ENCODE results near the gene ASTN2. TPM values are rescaled to one million over a fixed set of nuclear protein-coding genes. Genes with fewer than 3 reads are reported as not detected.

The ASTN2 gene
- polyA plus RNA-seq, 2 of the 4 experiments (the other 2 are of a cell fraction), result 5.8 to 11.6 TPM

DNA sequence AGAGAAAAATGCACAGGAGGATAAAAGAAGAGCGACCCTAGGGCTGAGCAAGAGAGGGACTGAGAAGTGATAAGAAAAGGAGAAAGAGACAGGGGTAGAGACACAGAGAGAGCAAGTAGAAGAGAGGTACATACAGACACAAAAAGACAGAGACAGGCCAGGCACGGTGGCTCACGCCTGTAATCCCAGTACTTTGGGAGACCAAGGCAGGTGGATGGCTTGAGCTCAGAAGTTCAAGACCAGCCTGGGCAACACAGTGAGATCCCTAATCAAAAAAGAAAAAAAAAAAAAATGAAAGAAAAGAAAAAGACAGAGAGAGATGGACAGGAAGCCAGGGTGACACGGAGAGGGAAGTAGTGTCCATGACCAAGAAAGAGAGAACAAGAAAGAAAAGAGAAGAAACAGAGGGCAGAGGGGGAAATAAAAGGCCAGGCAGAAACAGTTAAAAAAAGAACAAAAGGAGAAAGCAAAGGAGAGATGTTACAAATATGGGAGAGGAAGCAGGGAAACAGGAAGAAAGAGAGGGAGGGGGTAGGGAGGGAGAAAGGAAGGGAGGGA lies 937.2 kb downstream of the ASTN2 start:
- ChIA-PET POLR2A (no interaction called here), CTCF (no interaction called here)
- H3K4me1 ChIP-seq, result no peaks in the 10 kb centered on the region
- no peak for ATAC-seq
- no peak for FAIRE-seq
- 94% methylated on average over 4 of the region's 4 CpGs for WGBS (ENCODE audit: missing lambda C conversion rate)
- TF ChIP-seq ZC3H11A (IDR thresholded peaks at IDR 0.05), result no peak
- TF ChIP-seq, protein P1, sequence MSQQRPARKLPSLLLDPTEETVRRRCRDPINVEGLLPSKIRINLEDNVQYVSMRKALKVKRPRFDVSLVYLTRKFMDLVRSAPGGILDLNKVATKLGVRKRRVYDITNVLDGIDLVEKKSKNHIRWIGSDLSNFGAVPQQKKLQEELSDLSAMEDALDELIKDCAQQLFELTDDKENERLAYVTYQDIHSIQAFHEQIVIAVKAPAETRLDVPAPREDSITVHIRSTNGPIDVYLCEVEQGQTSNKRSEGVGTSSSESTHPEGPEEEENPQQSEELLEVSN (IDR thresholded peaks at IDR 0.05; ENCODE audit: borderline replicate concordance, low read depth), result no peak
- TF ChIP-seq, protein P2, sequence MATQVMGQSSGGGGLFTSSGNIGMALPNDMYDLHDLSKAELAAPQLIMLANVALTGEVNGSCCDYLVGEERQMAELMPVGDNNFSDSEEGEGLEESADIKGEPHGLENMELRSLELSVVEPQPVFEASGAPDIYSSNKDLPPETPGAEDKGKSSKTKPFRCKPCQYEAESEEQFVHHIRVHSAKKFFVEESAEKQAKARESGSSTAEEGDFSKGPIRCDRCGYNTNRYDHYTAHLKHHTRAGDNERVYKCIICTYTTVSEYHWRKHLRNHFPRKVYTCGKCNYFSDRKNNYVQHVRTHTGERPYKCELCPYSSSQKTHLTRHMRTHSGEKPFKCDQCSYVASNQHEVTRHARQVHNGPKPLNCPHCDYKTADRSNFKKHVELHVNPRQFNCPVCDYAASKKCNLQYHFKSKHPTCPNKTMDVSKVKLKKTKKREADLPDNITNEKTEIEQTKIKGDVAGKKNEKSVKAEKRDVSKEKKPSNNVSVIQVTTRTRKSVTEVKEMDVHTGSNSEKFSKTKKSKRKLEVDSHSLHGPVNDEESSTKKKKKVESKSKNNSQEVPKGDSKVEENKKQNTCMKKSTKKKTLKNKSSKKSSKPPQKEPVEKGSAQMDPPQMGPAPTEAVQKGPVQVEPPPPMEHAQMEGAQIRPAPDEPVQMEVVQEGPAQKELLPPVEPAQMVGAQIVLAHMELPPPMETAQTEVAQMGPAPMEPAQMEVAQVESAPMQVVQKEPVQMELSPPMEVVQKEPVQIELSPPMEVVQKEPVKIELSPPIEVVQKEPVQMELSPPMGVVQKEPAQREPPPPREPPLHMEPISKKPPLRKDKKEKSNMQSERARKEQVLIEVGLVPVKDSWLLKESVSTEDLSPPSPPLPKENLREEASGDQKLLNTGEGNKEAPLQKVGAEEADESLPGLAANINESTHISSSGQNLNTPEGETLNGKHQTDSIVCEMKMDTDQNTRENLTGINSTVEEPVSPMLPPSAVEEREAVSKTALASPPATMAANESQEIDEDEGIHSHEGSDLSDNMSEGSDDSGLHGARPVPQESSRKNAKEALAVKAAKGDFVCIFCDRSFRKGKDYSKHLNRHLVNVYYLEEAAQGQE (IDR thresholded peaks at IDR 0.05), result no peak
- no peak overlapping the region for H3K4me3 ChIP-seq
- no peaks in the 10 kb centered on the region for H3K9me3 ChIP-seq
- H3K27ac ChIP-seq, result 0 out of 6 replicates have a peak overlapping the region, but pooled peaks of 1 of the 2 experiments have one; percentile 1
- DNase-seq (ENCODE audit: low read depth in 1 of 2, low spot score in 1 of 2), result no peak
- no peak overlapping the region for H3K4me2 ChIP-seq

DNA sequence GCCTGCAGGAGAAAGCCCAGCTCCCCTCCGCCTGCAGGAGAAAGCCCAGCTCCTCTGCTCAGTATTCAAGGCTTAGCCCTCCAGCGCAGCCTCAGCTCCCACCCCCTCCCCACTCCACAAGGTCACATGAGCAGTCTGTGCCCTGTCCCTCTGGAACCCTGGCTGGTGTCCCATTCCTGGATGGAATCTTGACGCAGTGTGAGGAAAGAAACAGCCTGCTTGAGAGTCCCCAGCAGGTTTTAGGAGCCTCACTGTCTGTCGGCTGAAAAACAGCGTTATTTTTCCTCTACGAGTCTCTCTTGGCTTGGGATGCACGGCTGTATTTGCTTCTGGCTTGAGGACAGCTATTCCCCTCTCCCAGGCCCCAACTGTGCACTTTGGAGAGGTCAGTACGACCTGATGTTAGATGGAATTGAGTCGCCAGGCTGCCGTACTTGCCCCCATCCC lies 937.9 kb downstream of the ASTN2 start:
- Histone ChIP-seq H3K27ac (peak overlapping the region in 1 of 2 experiments; percentile 25; a peak in 1 of 6 replicates), H3K4me3 (no peak overlapping the region), H3K4me1 (no peaks in the 10 kb centered on the region), H3K4me2 (no peak overlapping the region), H3K9me3 (no peaks in the 10 kb centered on the region)
- 96% methylated on average over 9 of the region's 10 CpGs for WGBS (ENCODE audit: missing lambda C conversion rate)
- ATAC-seq, result no peak
- CTCF ChIA-PET, result no interaction called here
- no peak for FAIRE-seq
- POLR2A ChIA-PET, result no interaction called here
- DNase-seq (ENCODE audit: low read depth in 1 of 2, low spot score in 1 of 2), result no peak
- TF ChIP-seq TP53 (CRISPR knock-in tag; IDR thresholded peaks at IDR 0.05) (no peak), HOXA7 (CRISPR knock-in tag; IDR thresholded peaks at IDR 0.05) (no peak), CBX2 (IDR thresholded peaks at IDR 0.05; ENCODE audit: borderline replicate concordance, low read depth) (no peak), ZSCAN20 (CRISPR knock-in tag; IDR thresholded peaks at IDR 0.05) (no peak), FOXS1 (CRISPR knock-in tag; IDR thresholded peaks at IDR 0.05) (no peak), RAD21 (conservative IDR thresholded peaks at IDR 0.05 in 1 of 2, IDR thresholded peaks at IDR 0.05 in 1 of 2) (no peak), HOXB13 (CRISPR knock-in tag; IDR thresholded peaks at IDR 0.05; ENCODE audit: low read depth) (no peak), NPAS2 (CRISPR knock-in tag; IDR thresholded peaks at IDR 0.05; ENCODE audit: borderline replicate concordance) (no peak), NFE2L2 (conservative IDR thresholded peaks at IDR 0.05; ENCODE audit: low read length) (no peak)

DNA sequence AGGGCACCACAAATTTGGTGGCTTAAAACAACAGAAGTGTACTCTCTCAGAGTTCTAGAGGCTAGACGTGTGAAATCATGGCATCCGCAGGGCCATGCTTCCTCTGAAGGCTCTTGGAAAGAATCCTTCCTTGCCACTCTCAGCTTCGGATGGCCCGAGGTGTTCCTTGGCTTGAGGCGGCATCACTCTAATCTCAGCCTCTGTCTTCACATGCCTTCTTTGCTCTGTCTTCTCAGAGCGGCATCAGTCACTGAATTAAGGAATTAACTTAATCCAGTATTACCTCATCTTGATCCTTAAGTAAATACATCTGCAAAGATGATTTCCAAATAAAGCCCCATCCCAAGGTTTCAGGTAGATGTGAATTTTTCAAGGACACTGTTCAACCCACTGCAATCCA lies 938.9 kb downstream of the ASTN2 start:
- FAIRE-seq (no peak), ATAC-seq (no peak), DNase-seq (ENCODE audit: low read depth in 1 of 2, low spot score in 1 of 2) (no peak)
- H3K4me2 ChIP-seq, result no peak overlapping the region
- TF ChIP-seq ESRRA (IDR thresholded peaks at IDR 0.05; ENCODE audit: borderline replicate concordance, low read length), result no peak
- ChIA-PET CTCF (interaction anchor here (1.0 to 1.4 kb wide), 3 partner anchors 10 to 96 kb away, joined by 3 to 4 read pairs (median 3); no protein-coding TSS in a partner anchor), POLR2A (no interaction called here)
- H3K27ac ChIP-seq, result no peak overlapping the region
- H3K9me3 ChIP-seq, result no peaks in the 10 kb centered on the region
- WGBS (ENCODE audit: missing lambda C conversion rate), result 94% methylated on average over 6 of the region's 6 CpGs
- 0 out of 3 replicates have a peak, but pooled peaks cover 4% of the 10 kb centered on the region for H3K4me1 ChIP-seq
- H3K4me3 ChIP-seq, result no peak overlapping the region

DNA sequence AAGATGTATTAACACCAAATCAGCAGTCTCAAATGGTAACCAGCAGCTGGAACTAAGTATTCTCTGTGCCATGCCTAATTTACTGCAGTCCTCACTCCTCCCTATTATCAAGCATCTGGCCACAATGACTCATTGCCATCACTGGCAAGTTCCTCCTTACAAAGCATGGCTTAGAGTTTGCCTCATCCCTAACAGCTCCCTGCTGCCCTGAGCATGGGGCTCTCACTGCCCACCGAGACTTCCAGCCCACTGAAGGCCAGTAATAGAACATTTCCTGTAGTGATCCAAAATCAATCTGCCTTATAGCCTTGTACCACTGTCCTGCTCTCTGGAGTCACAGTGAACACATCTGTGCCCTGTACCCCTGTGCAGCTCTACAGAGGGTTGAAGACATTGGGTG lies 939.7 kb downstream of the ASTN2 start:
- 67% methylated on average over 1 of the region's 1 CpG for WGBS (ENCODE audit: missing lambda C conversion rate)
- Histone ChIP-seq H3K27ac (no peak overlapping the region), H3K4me1 (0 out of 3 replicates have a peak, but pooled peaks cover 4% of the 10 kb centered on the region), H3K4me3 (no peak overlapping the region), H3K9me3 (no peaks in the 10 kb centered on the region), H3K4me2 (no peak overlapping the region)
- POLR2A ChIA-PET, result no interaction called here
- FAIRE-seq (no peak), DNase-seq (ENCODE audit: low read depth in 1 of 2, low spot score in 1 of 2) (no peak), ATAC-seq (no peak)
- CTCF ChIA-PET, result interaction anchor here (1.0 to 1.4 kb wide), 3 partner anchors 10 to 97 kb away, joined by 3 to 4 read pairs (median 3); no protein-coding TSS in a partner anchor
- TF ChIP-seq FOSB (CRISPR knock-in tag; IDR thresholded peaks at IDR 0.05) (no peak), JUNB (IDR thresholded peaks at IDR 0.05) (no peak), MAFK (IDR thresholded peaks at IDR 0.05; ENCODE audit: partially characterized antibody) (no peak), PHF8 (IDR thresholded peaks at IDR 0.05; ENCODE audit: borderline replicate concordance, low read depth) (no peak), HDAC2 (IDR thresholded peaks at IDR 0.05) (no peak), MAZ (IDR thresholded peaks at IDR 0.05; ENCODE audit: borderline replicate concordance, low read depth, low read length) (no peak), CHD4 (IDR thresholded peaks at IDR 0.05; ENCODE audit: borderline replicate concordance) (no peak), ZNF302 (CRISPR knock-in tag; IDR thresholded peaks at IDR 0.05) (no peak), HOXB13 (CRISPR knock-in tag; IDR thresholded peaks at IDR 0.05; ENCODE audit: low read depth) (no peak), TFCP2L1 (CRISPR knock-in tag; IDR thresholded peaks at IDR 0.05) (no peak)
- TF ChIP-seq, protein P3, sequence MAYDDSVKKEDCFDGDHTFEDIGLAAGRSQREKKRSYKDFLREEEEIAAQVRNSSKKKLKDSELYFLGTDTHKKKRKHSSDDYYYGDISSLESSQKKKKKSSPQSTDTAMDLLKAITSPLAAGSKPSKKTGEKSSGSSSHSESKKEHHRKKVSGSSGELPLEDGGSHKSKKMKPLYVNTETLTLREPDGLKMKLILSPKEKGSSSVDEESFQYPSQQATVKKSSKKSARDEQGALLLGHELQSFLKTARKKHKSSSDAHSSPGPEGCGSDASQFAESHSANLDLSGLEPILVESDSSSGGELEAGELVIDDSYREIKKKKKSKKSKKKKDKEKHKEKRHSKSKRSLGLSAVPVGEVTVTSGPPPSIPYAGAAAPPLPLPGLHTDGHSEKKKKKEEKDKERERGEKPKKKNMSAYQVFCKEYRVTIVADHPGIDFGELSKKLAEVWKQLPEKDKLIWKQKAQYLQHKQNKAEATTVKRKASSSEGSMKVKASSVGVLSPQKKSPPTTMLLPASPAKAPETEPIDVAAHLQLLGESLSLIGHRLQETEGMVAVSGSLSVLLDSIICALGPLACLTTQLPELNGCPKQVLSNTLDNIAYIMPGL (CRISPR knock-in tag; IDR thresholded peaks at IDR 0.05; ENCODE audit: borderline replicate concordance), result no peak
- TF ChIP-seq, protein P4, sequence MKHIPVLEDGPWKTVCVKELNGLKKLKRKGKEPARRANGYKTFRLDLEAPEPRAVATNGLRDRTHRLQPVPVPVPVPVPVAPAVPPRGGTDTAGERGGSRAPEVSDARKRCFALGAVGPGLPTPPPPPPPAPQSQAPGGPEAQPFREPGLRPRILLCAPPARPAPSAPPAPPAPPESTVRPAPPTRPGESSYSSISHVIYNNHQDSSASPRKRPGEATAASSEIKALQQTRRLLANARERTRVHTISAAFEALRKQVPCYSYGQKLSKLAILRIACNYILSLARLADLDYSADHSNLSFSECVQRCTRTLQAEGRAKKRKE (CRISPR knock-in tag; IDR thresholded peaks at IDR 0.05; ENCODE audit: low read depth), result no peak
